ENCODE results near the gene ERG28. TPM values are rescaled to one million over a fixed set of nuclear protein-coding genes. Genes with fewer than 3 reads are reported as not detected.

The ERG28 gene
- total RNA-seq, 2 donors from 2014 or later = 8.6 to 8.8 TPM

DNA sequence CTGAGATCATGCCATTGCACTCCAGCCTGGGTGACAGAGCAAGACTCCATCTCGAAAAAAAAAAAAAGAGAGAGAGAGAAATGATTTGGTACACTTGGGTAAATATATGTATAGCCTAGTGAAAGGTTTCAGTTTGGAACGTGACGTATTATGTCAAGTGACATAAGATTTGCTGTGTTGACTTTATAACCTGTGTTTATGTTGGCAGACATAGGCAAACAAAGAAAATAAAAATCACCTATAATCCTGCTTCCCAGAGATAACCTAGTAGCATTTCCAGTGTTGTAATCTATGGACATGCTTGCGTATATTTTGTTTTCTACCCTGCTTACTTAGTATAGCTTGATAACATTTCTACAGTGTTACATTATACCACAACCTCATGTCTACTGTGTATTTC is 16.7 kb downstream of the ERG28 start:
- no peak overlapping the region for H3K4me3 ChIP-seq
- H3K4me1 ChIP-seq = peaks cover 27% of the 10 kb centered on the region
- ATAC-seq (peak; percentile 10), DNase-seq (no peak)
- no peaks in the 10 kb centered on the region for H3K27me3 ChIP-seq
- no peak overlapping the region for H3K27ac ChIP-seq
- no peaks in the 10 kb centered on the region for H3K36me3 ChIP-seq (replicated peaks in 1 of 2; ENCODE audit: insufficient read depth in 1 of 2, low read depth in 2 of 2)
- no peaks in the 10 kb centered on the region for H3K9me3 ChIP-seq
- intact Hi-C loops (cut with DNase I) = no loop called here
- WGBS, 2 donors = 14 to 37% methylated on average over 4 of the region's 4 CpGs
- TF ChIP-seq, protein P1, sequence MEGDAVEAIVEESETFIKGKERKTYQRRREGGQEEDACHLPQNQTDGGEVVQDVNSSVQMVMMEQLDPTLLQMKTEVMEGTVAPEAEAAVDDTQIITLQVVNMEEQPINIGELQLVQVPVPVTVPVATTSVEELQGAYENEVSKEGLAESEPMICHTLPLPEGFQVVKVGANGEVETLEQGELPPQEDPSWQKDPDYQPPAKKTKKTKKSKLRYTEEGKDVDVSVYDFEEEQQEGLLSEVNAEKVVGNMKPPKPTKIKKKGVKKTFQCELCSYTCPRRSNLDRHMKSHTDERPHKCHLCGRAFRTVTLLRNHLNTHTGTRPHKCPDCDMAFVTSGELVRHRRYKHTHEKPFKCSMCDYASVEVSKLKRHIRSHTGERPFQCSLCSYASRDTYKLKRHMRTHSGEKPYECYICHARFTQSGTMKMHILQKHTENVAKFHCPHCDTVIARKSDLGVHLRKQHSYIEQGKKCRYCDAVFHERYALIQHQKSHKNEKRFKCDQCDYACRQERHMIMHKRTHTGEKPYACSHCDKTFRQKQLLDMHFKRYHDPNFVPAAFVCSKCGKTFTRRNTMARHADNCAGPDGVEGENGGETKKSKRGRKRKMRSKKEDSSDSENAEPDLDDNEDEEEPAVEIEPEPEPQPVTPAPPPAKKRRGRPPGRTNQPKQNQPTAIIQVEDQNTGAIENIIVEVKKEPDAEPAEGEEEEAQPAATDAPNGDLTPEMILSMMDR (IDR thresholded peaks at IDR 0.05) = no peak
- TF ChIP-seq POLR2A (IDR thresholded peaks at IDR 0.05) = no peak

DNA sequence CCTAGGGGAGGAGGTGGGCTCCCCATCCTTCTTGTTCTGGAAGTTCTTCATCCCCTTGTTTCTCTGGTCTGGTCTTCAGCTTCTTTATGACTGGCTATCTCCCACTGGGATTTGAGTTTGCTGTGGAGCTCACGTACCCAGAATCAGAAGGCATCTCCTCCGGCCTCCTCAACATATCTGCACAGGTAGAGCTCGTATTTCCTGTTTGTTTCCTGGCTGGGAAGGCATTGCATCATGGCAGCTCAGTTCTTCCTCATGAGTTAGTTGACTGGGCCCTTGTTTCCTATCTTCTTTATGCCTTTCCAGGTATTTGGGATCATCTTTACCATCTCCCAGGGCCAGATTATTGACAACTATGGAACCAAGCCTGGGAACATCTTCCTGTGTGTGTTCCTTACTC is 19.8 kb downstream of the ERG28 start:
- no peak overlapping the region for H3K27ac ChIP-seq
- no peak for TF ChIP-seq POLR2A (IDR thresholded peaks at IDR 0.05)
- H3K36me3 ChIP-seq (replicated peaks in 1 of 2; ENCODE audit: insufficient read depth in 1 of 2, low read depth in 2 of 2) = no peaks in the 10 kb centered on the region
- ATAC-seq = no peak
- no peaks in the 10 kb centered on the region for H3K9me3 ChIP-seq
- WGBS, 2 donors = 87 to 91% methylated on average over 3 of the region's 3 CpGs
- DNase-seq = no peak
- H3K4me1 ChIP-seq = peaks cover 12% of the 10 kb centered on the region
- intact Hi-C loops (cut with DNase I) = no loop called here
- no peak overlapping the region for H3K4me3 ChIP-seq
- H3K27me3 ChIP-seq = no peaks in the 10 kb centered on the region

DNA sequence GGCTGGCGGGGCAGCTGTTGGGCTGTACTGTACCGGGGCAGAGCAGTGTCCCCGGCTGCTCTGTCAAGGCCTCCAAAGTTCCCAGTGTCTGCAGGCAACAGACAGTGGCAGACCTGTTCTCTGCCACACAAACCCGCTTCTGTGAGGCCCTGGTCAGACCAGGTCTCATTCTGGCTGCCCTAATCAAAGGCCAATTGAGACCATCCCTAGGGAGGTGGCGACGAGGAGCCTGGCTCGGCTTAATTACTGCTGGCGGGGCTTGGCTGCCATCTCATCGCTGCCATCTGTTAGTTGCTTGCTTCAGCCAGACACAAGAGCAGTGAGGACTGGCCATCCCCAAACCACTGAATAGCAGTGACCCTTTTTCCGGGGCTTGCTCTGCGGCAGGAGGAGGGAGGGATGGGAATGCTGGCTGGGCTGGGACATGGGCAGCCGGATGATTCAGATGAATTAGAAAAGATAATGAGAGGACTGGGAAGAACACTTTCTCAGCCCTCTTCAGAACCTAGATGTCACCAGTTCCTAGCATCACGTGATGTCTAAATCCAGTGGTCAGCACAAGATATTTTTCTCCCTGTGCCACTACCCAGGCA is 24.5 kb downstream of the ERG28 start:
- intact Hi-C loops (cut with DNase I) = no loop called here
- H3K9me3 ChIP-seq = no peaks in the 10 kb centered on the region
- 69 to 78% methylated on average over 10 to 13 of the region's 13 CpGs for WGBS, 2 donors
- ATAC-seq (no peak), DNase-seq (no peak)
- H3K27me3 ChIP-seq = no peaks in the 10 kb centered on the region
- H3K36me3 ChIP-seq (replicated peaks in 1 of 2; ENCODE audit: insufficient read depth in 1 of 2, low read depth in 2 of 2) = no peaks in the 10 kb centered on the region
- H3K4me3 ChIP-seq = no peak overlapping the region
- no peak overlapping the region for H3K27ac ChIP-seq
- TF ChIP-seq, protein P1 (IDR thresholded peaks at IDR 0.05) = no peak
- no peak for TF ChIP-seq POLR2A (IDR thresholded peaks at IDR 0.05)
- no peaks in the 10 kb centered on the region for H3K4me1 ChIP-seq

DNA sequence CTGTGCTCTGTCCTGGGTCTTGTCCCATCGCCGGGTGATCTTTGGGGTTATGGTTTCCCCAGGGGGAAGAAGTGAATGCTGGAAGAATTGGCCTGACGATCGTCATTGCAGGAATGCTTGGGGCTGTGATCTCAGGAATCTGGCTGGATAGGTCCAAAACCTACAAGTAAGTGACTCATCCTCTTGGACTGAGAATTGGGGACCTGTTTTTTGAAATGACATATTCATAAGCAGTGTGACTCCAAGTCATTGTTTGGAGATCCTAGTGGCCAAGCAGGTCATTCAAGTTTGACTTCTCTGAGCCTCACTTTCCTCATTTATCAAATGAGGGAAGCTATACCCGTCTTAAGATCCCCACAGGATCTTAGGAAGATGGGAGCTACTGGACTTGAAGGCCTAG is 25.8 kb downstream of the ERG28 start:
- DNase-seq = no peak
- 78 to 79% methylated on average over 5 of the region's 5 CpGs for WGBS, 2 donors
- H3K27ac ChIP-seq = no peak overlapping the region
- H3K36me3 ChIP-seq (replicated peaks in 1 of 2; ENCODE audit: insufficient read depth in 1 of 2, low read depth in 2 of 2) = no peaks in the 10 kb centered on the region
- H3K27me3 ChIP-seq = no peaks in the 10 kb centered on the region
- no peak for ATAC-seq
- H3K4me3 ChIP-seq = no peak overlapping the region
- H3K4me1 ChIP-seq = no peaks in the 10 kb centered on the region
- H3K9me3 ChIP-seq = no peaks in the 10 kb centered on the region
- intact Hi-C loops (cut with DNase I) = no loop called here
- TF ChIP-seq, protein P1 (IDR thresholded peaks at IDR 0.05) = no peak
- TF ChIP-seq POLR2A (IDR thresholded peaks at IDR 0.05) = no peak

DNA sequence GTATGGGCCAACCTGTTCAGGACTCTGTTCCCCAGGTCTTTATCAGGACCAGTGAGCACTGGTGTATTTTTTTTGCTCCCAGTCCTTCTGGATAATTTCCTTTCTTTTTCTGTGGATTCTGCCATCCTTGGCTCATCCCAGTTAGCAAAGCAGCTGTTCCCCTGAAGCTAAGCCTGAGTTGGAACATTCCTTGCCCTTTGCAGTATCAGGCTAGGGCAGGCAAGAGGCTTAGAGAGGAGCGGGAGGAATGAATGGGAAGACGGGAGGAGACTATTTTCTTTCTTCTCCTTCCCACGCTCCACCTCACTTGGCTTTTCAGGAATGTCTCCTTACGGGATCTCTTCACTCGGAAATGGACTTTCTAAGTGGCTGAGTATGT is 29.2 kb downstream of the ERG28 start:
- Histone ChIP-seq H3K27me3 (no peaks in the 10 kb centered on the region), H3K27ac (no peak overlapping the region), H3K4me3 (no peak overlapping the region), H3K4me1 (no peaks in the 10 kb centered on the region), H3K9me3 (no peaks in the 10 kb centered on the region), H3K36me3 (replicated peaks in 1 of 2; ENCODE audit: insufficient read depth in 1 of 2, low read depth in 2 of 2) (no peaks in the 10 kb centered on the region)
- no peak for DNase-seq
- WGBS, 2 donors = 80 to 81% methylated on average over 5 of the region's 5 CpGs
- TF ChIP-seq, protein P1 (IDR thresholded peaks at IDR 0.05) = no peak
- no peak for TF ChIP-seq POLR2A (IDR thresholded peaks at IDR 0.05)
- no peak for ATAC-seq
- intact Hi-C loops (cut with DNase I) = no loop called here

All from body of pancreas (tissue), 4 donors.